Left kidney (tissue), 2 donors: ENCODE results near the gene APOL2. TPM values are rescaled to one million over a fixed set of nuclear protein-coding genes. Genes with fewer than 3 reads are reported as not detected.
A peak's percentile ranks its signal among the peaks of the same experiment; 100 is the strongest.
"Not testable (repeated sequence)": the region's sequence is repeated elsewhere in the genome, so short reads cannot be mapped to it uniquely, and the experiment has no call there.

Experiments
- DNase-seq: peaks from one replicate; pipeline ENCODE4 v3.0.0-alpha.2; 2013
- polyA plus RNA-seq: library from polyadenylated mRNA; unstranded; fragments of 120-200 nt; gene quantifications from one replicate; pipeline ENCODE4 v1.2.1, GENCODE V29; 2013; ENCODE audit not compliant: insufficient read length

Gene APOL2
- polyA plus RNA-seq, 1 donor = 35.1 TPM

- DNase-seq = no peak
These were observed 40.3 kb downstream of the APOL2 start for GRCh38 chr22:36199001-36199551.

GRCh38 chr22:36198536-36198935 is 40.8 kb downstream of the APOL2 start:
- DNase-seq = no peak

GRCh38 chr22:36197514-36198146 is 41.7 kb downstream of the APOL2 start:
- no peak for DNase-seq

- no peak for DNase-seq
These were observed 42.3 kb downstream of the APOL2 start for GRCh38 chr22:36197065-36197440.

- no peak for DNase-seq
These were observed 42.9 kb downstream of the APOL2 start for GRCh38 chr22:36196254-36197064.

- DNase-seq = peak; percentile 40
These were observed 44.4 kb downstream of the APOL2 start for GRCh38 chr22:36194971-36195370.

- DNase-seq = no peak
These were observed 44.9 kb downstream of the APOL2 start for GRCh38 chr22:36194385-36194784.

GRCh38 chr22:36193577-36193976 is 45.8 kb downstream of the APOL2 start:
- DNase-seq = no peak

GRCh38 chr22:36193171-36193570 is 46.2 kb downstream of the APOL2 start:
- no peak for DNase-seq

- no peak for DNase-seq
These were observed 46.8 kb downstream of the APOL2 start for GRCh38 chr22:36192542-36192941.

GRCh38 chr22:36191106-36191836 is 48.1 kb downstream of the APOL2 start:
- no peak for DNase-seq

- DNase-seq = not testable (repeated sequence)
These were observed 51.5 kb downstream of the APOL2 start for GRCh38 chr22:36187862-36188261.

GRCh38 chr22:36185828-36186624 is 53.3 kb downstream of the APOL2 start:
- no peak for DNase-seq

GRCh38 chr22:36184433-36185025 is 54.8 kb downstream of the APOL2 start:
- no peak for DNase-seq

GRCh38 chr22:36183446-36183845 is 55.9 kb downstream of the APOL2 start:
- DNase-seq = no peak

GRCh38 chr22:36182857-36183256 is 56.5 kb downstream of the APOL2 start:
- DNase-seq = no peak

GRCh38 chr22:36182056-36182455 is 57.3 kb downstream of the APOL2 start:
- peak; percentile 39 for DNase-seq

GRCh38 chr22:36180928-36181327 is 58.4 kb downstream of the APOL2 start:
- DNase-seq = no peak

GRCh38 chr22:36180038-36180880 is 59.1 kb downstream of the APOL2 start:
- DNase-seq = no peak

GRCh38 chr22:36177160-36177559 is 62.2 kb downstream of the APOL2 start:
- no peak for DNase-seq
